Trophoblast cell (in vitro differentiated cells and primary cell): Measurements from ENCODE around the gene NUP93.

Experiments
- DNase-seq, 2 donors: peaks; one replicate each; pipeline ENCODE4 v3.0.0-alpha.2; 2016
- H2AFZ ChIP-seq: 2 replicates; pipeline ENCODE4 v1.6.1; 2013; ENCODE audit warnings: low read length, moderate library complexity, mild to moderate bottlenecking; ENCODE audit not compliant: insufficient read depth, poor library complexity
- H2AK5ac ChIP-seq: 2 replicates; pipeline ENCODE4 v1.6.1; 2013; ENCODE audit warnings: mild to moderate bottlenecking, low read length
- H2BK120ac ChIP-seq: 2 replicates; pipeline ENCODE4 v1.6.1; 2013; ENCODE audit warnings: low read length, mild to moderate bottlenecking, moderate library complexity; ENCODE audit not compliant: insufficient read depth, poor library complexity
- H2BK12ac ChIP-seq: 2 replicates; pipeline ENCODE4 v1.6.1; 2013; ENCODE audit warnings: mild to moderate bottlenecking, low read length, moderate library complexity
- H2BK5ac ChIP-seq: 2 replicates; pipeline ENCODE4 v1.6.1; 2013; ENCODE audit warnings: low read length, low read depth, moderate library complexity, mild to moderate bottlenecking; ENCODE audit not compliant: poor library complexity
- H3K14ac ChIP-seq: 2 replicates; pipeline ENCODE4 v1.6.1; 2013; ENCODE audit warnings: mild to moderate bottlenecking, low read length
- H3K18ac ChIP-seq: 2 replicates; pipeline ENCODE4 v1.6.1; 2013; ENCODE audit warnings: mild to moderate bottlenecking, low read length
- H3K23ac ChIP-seq: 2 replicates; pipeline ENCODE4 v1.6.1; 2013; ENCODE audit warnings: low read length
- H3K27ac ChIP-seq: 2 replicates; pipeline ENCODE4 v1.5.1; 2013; ENCODE audit warnings: low read depth, mild to moderate bottlenecking, inconsistent platforms, low read length, moderate library complexity
- H3K27me3 ChIP-seq: 2 replicates; pipeline ENCODE4 v1.6.1; 2013; ENCODE audit warnings: inconsistent platforms, mild to moderate bottlenecking, low read length, moderate library complexity; ENCODE audit not compliant: insufficient read depth
- H3K36me3 ChIP-seq, 2 experiments: 1 replicate in 1 of 2; 2 replicates in 1 of 2; pipeline ENCODE4 v1.6.1; 2013; ENCODE audit warnings: low read length in 2 of 2, mild to moderate bottlenecking in 2 of 2, moderate library complexity in 1 of 2; ENCODE audit not compliant: insufficient read depth in 2 of 2, control insufficient read depth in 1 of 2
- H3K4ac ChIP-seq: 2 replicates; pipeline ENCODE4 v1.6.1; 2013; ENCODE audit warnings: low read depth, mild to moderate bottlenecking, low read length, moderate library complexity
- H3K4me1 ChIP-seq, 2 experiments: 1 replicate in 1 of 2; 2 replicates in 1 of 2; pipeline ENCODE4 v1.6.1; 2013; ENCODE audit warnings: low read length in 2 of 2, mild to moderate bottlenecking in 2 of 2, moderate library complexity in 1 of 2; ENCODE audit not compliant: insufficient read depth in 2 of 2, control insufficient read depth in 1 of 2
- H3K4me2 ChIP-seq: 2 replicates; pipeline ENCODE4 v1.6.1; 2013; ENCODE audit warnings: inconsistent platforms, mild to moderate bottlenecking, low read length, moderate library complexity
- H3K4me3 ChIP-seq: 2 replicates; pipeline ENCODE4 v1.5.1; 2013; ENCODE audit warnings: mild to moderate bottlenecking, low read depth, low read length, inconsistent platforms
- H3K79me1 ChIP-seq: one replicate; pipeline ENCODE4 v1.6.1; 2013; ENCODE audit warnings: low read length
- H3K79me2 ChIP-seq: 2 replicates; pipeline ENCODE4 v1.6.1; 2013; ENCODE audit warnings: low read length, mild to moderate bottlenecking; ENCODE audit not compliant: control insufficient read depth, insufficient read depth, poor library complexity
- H3K9ac ChIP-seq: 2 replicates; pipeline ENCODE4 v1.6.1; 2013; ENCODE audit warnings: mild to moderate bottlenecking, low read length
- H3K9me3 ChIP-seq: 2 replicates; pipeline ENCODE4 v1.6.1; 2013; ENCODE audit warnings: low read depth, mild to moderate bottlenecking, control low read depth, inconsistent platforms, low read length; ENCODE audit not compliant: insufficient read depth
- H4K12ac ChIP-seq: 2 replicates; pipeline ENCODE4 v1.6.1; 2013; ENCODE audit warnings: low read depth, mild to moderate bottlenecking, low read length, moderate library complexity
- H4K8ac ChIP-seq: 2 replicates; pipeline ENCODE4 v1.6.1; 2013; ENCODE audit warnings: low read depth, mild to moderate bottlenecking, low read length, moderate library complexity
- H4K91ac ChIP-seq: one replicate; pipeline ENCODE4 v1.6.1; 2013; ENCODE audit warnings: low read depth, mild to moderate bottlenecking, low read length, moderate library complexity
- WGBS: extraction: QIAGEN DNeasy Blood & Tissue Kit; methylation state at CpG from one replicate; pipeline ENCODE4 v1.1.7; 2013; ENCODE audit warnings: missing lambda C conversion rate; ENCODE audit not compliant: insufficient read length, insufficient coverage; ENCODE audit errors: extremely low coverage; 5-methylcytosine and 5-hydroxymethylcytosine counted together

Gene NUP93

GRCh38 chr16:56878282-56878854 is 148.4 kb downstream of the NUP93 start:
- no peak for DNase-seq
- Histone ChIP-seq H3K4me2 (no peak overlapping the region), H2AFZ (no peak overlapping the region), H3K14ac (no peak overlapping the region), H3K4ac (no peak overlapping the region), H3K9ac (no peak overlapping the region), H4K12ac (no peak overlapping the region), H3K4me1 (peaks cover 24% of the 10 kb centered on the region in 2 experiments), H2BK120ac (no peak overlapping the region), H3K23ac (no peak overlapping the region), H3K27ac (no peak overlapping the region), H4K91ac (no peak overlapping the region), H2BK12ac (no peak overlapping the region), H3K79me1 (peaks cover 14% of the 10 kb centered on the region), H3K27me3 (no peaks in the 10 kb centered on the region), H3K18ac (no peak overlapping the region), H4K8ac (no peak overlapping the region), H3K79me2 (no peaks in the 10 kb centered on the region), H3K9me3 (no peaks in the 10 kb centered on the region), H3K4me3 (no peak overlapping the region), H2BK5ac (no peak overlapping the region), H2AK5ac (no peak overlapping the region), H3K36me3 (no peaks in the 10 kb centered on the region)
- WGBS = no CpG with 5 or more reads among the region's 8 CpGs

DNA sequence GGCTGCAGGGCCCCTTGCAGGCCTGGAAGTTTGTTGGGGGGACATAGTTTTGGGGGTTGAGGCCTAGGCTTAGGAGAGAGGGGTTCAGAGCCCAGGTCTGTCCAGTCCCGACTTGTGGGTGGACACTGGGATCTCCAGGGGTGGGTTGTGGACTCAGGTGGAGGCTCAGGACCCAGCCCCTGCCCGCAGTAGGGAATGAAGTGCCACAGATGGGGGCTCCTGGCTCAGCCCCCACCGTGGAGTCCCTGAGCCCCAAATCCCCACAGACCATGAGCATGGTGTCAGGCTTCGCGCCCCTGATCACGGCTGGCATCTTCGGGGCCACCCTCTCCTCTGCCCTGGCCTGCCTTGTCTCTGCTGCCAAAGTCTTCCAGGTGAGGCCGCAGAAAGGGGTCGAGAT is 149.3 kb downstream of the NUP93 start:
- Histone ChIP-seq H4K91ac (no peak overlapping the region), H2BK120ac (no peak overlapping the region), H3K14ac (no peak overlapping the region), H3K4me2 (no peak overlapping the region), H3K9ac (no peak overlapping the region), H3K9me3 (peaks cover 1% of the 10 kb centered on the region), H3K36me3 (no peaks in the 10 kb centered on the region), H2AFZ (no peak overlapping the region), H3K4ac (no peak overlapping the region), H4K12ac (no peak overlapping the region), H2BK5ac (no peak overlapping the region), H3K23ac (no peak overlapping the region), H3K79me1 (peaks cover 9% of the 10 kb centered on the region), H3K4me1 (peaks cover 20 to 22% of the 10 kb centered on the region in 2 experiments), H3K18ac (no peak overlapping the region), H3K4me3 (no peak overlapping the region), H2AK5ac (no peak overlapping the region), H3K27me3 (no peaks in the 10 kb centered on the region), H2BK12ac (no peak overlapping the region), H4K8ac (no peak overlapping the region), H3K79me2 (no peaks in the 10 kb centered on the region), H3K27ac (no peak overlapping the region)
- WGBS = no CpG with 5 or more reads among the region's 9 CpGs
- no peak for DNase-seq

DNA sequence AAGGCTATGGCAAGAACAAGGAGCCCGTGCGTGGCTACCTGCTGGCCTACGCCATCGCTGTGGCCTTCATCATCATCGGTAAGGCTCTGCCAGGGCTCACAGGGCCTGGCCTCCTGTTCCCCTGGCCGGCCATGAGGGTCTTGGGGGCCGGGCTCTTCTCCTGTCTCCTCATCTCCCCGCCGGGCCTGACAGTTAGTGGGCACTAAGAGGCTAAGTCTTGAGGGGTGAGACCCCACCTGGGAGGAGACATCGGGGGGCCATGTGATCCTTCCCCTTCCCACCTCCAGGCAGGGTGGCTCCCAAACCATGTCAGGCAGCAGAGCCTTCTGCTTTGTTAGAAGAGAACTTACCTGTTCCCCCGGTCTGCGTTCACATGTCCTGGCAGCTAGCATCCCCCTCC is 150.2 kb downstream of the NUP93 start:
- H4K12ac ChIP-seq = no peak overlapping the region
- no peak overlapping the region for H3K4me3 ChIP-seq
- H3K14ac ChIP-seq = no peak overlapping the region
- no peak overlapping the region for H3K27ac ChIP-seq
- H2BK5ac ChIP-seq = no peak overlapping the region
- H3K4me2 ChIP-seq = no peak overlapping the region
- peaks cover 7% of the 10 kb centered on the region for H3K79me1 ChIP-seq
- no peak overlapping the region for H4K8ac ChIP-seq
- H4K91ac ChIP-seq = no peak overlapping the region
- H2AFZ ChIP-seq = no peak overlapping the region
- peaks cover 5% of the 10 kb centered on the region for H3K9me3 ChIP-seq
- H3K4me1 ChIP-seq = peaks cover 13 to 15% of the 10 kb centered on the region in 2 experiments
- no peak overlapping the region for H3K18ac ChIP-seq
- no peak for DNase-seq
- WGBS = no CpG with 5 or more reads among the region's 12 CpGs
- H3K36me3 ChIP-seq = no peaks in the 10 kb centered on the region
- H2AK5ac ChIP-seq = no peak overlapping the region
- H2BK12ac ChIP-seq = no peak overlapping the region
- H3K23ac ChIP-seq = no peak overlapping the region
- H3K9ac ChIP-seq = no peak overlapping the region
- no peak overlapping the region for H3K4ac ChIP-seq
- H3K79me2 ChIP-seq = no peaks in the 10 kb centered on the region
- no peaks in the 10 kb centered on the region for H3K27me3 ChIP-seq
- no peak overlapping the region for H2BK120ac ChIP-seq

- no peak overlapping the region for H2BK120ac ChIP-seq
- no peak overlapping the region for H3K27ac ChIP-seq
- no peak overlapping the region for H2AK5ac ChIP-seq
- H4K8ac ChIP-seq = no peak overlapping the region
- no peak overlapping the region for H4K91ac ChIP-seq
- WGBS = no CpG with 5 or more reads among the region's 4 CpGs
- H2BK5ac ChIP-seq = no peak overlapping the region
- no peak overlapping the region for H2BK12ac ChIP-seq
- no peaks in the 10 kb centered on the region for H3K27me3 ChIP-seq
- peaks cover 6% of the 10 kb centered on the region for H3K79me1 ChIP-seq
- H3K4me1 ChIP-seq = peaks cover 8 to 9% of the 10 kb centered on the region in 2 experiments
- H3K23ac ChIP-seq = no peak overlapping the region
- H3K36me3 ChIP-seq = no peaks in the 10 kb centered on the region
- H3K18ac ChIP-seq = no peak overlapping the region
- no peak overlapping the region for H3K4ac ChIP-seq
- no peaks in the 10 kb centered on the region for H3K79me2 ChIP-seq
- H3K4me2 ChIP-seq = no peak overlapping the region
- H3K9me3 ChIP-seq = peaks cover 8% of the 10 kb centered on the region
- no peak overlapping the region for H3K4me3 ChIP-seq
- H3K9ac ChIP-seq = no peak overlapping the region
- no peak overlapping the region for H3K14ac ChIP-seq
- H4K12ac ChIP-seq = no peak overlapping the region
- DNase-seq = no peak
- no peak overlapping the region for H2AFZ ChIP-seq
Measured at GRCh38 chr16:56880685-56881084, 150.8 kb downstream of the NUP93 start.
